SK-N-SH (cell line): ENCODE measurements around the gene NHSL1. TPM values are rescaled to one million over a fixed set of nuclear protein-coding genes. Genes with fewer than 3 reads are reported as not detected.

Source experiments
- CTCF ChIA-PET: fragments of 300-600, 350-600 bp; formaldehyde crosslinking; extraction: SDS; loops from one replicate; lab custom pipeline; 2021; lab: Yijun Ruan, JAX
- POLR2A ChIA-PET: fragments of 350-600 bp; sonication (Branson Sonifier 250); formaldehyde crosslinking; extraction: SDS; loops from one replicate; lab custom pipeline; 2020; ENCODE audit warnings: antibody characterized with exemption, inconsistent platforms; lab: Yijun Ruan, JAX
- DNase-seq: peaks from one replicate; pipeline ENCODE4 v3.0.0; 2012
- H2AFZ ChIP-seq: fragments of 200-600 bp; sonication (generic); 2 replicates; pipeline ENCODE4 v1.8.1; 2016; ENCODE audit warnings: antibody characterized with exemption, mild to moderate bottlenecking, low read depth
- H3F3A ChIP-seq: fragments of 200-600 bp; sonication (generic); replicated peaks from 2 replicates; pipeline ENCODE3; 2016; ENCODE audit warnings: antibody characterized with exemption, mild to moderate bottlenecking; ENCODE audit not compliant: insufficient read depth
- H3K27ac ChIP-seq, 2 experiments: fragments of 200-500 bp in 1 of 2; fragments of 200-600 bp in 1 of 2; sonication (Bioruptor generic) in 1 of 2; sonication (generic), shearing (Covaris generic) in 1 of 2; 2 replicates each; pipeline versions ENCODE4 v1.5.1 to v1.6.1; 2014 to 2016; ENCODE audit warnings: low read depth in 2 of 2, inconsistent platforms in 1 of 2, low read length in 1 of 2, mild to moderate bottlenecking in 1 of 2, mixed read lengths in 1 of 2
- H3K27me3 ChIP-seq: fragments of 200-600 bp; sonication (generic), shearing (Covaris generic); 2 replicates; pipeline ENCODE4 v1.6.1; 2016; ENCODE audit warnings: mixed run types; ENCODE audit not compliant: insufficient read depth
- H3K36me3 ChIP-seq, 2 experiments: fragments of 200-500 bp in 1 of 2; fragments of 200-600 bp in 1 of 2; sonication (Bioruptor generic) in 1 of 2; sonication (generic) in 1 of 2; replicated peaks in 1 of 2; 2 replicates each; pipeline versions ENCODE3 to v1.5.1; 2014 to 2016; ENCODE audit warnings: low read length in 1 of 2, mild to moderate bottlenecking in 1 of 2; ENCODE audit not compliant: insufficient read depth in 2 of 2, control insufficient read depth in 1 of 2
- H3K4me1 ChIP-seq, 2 experiments: fragments of 200-500 bp in 1 of 2; fragments of 200-600 bp in 1 of 2; sonication (Bioruptor generic) in 1 of 2; sonication (generic), shearing (Covaris generic) in 1 of 2; 2 replicates each; pipeline versions ENCODE4 v1.5.1 to v1.6.1; 2014 to 2016; ENCODE audit warnings: low read depth in 1 of 2, low read length in 1 of 2, mixed run types in 1 of 2; ENCODE audit not compliant: insufficient read depth in 2 of 2, control insufficient read depth in 1 of 2
- H3K4me2 ChIP-seq: fragments of 200-600 bp; sonication (generic), shearing (Covaris generic); 2 replicates; pipeline ENCODE4 v1.6.1; 2017; ENCODE audit warnings: mixed run types
- H3K4me3 ChIP-seq, 2 experiments: fragments of 200-500 bp in 1 of 2; fragments of 200-600 bp in 1 of 2; sonication (Bioruptor generic) in 1 of 2; sonication (generic), shearing (Covaris generic) in 1 of 2; 2 replicates each; pipeline versions ENCODE4 v1.5.1 to v1.8.1; 2014 to 2016; ENCODE audit warnings: low read depth in 2 of 2, inconsistent platforms in 1 of 2, low read length in 1 of 2, mild to moderate bottlenecking in 1 of 2, mixed read lengths in 1 of 2, moderate library complexity in 1 of 2
- H3K79me2 ChIP-seq: fragments of 200-600 bp; sonication (generic); 2 replicates; pipeline ENCODE4 v1.8.1; 2017; ENCODE audit warnings: mild to moderate bottlenecking; ENCODE audit not compliant: insufficient read depth
- H3K9ac ChIP-seq: fragments of 200-600 bp; sonication (generic); 2 replicates; pipeline ENCODE4 v1.6.1; 2017; ENCODE audit warnings: mixed run types
- H3K9me2 ChIP-seq: fragments of 200-600 bp; sonication (generic); 2 replicates; pipeline ENCODE4 v1.6.1; 2017; ENCODE audit warnings: mixed run types
- H3K9me3 ChIP-seq: fragments of 200-600 bp; sonication (generic); 2 replicates; pipeline ENCODE4 v1.6.1; 2017; ENCODE audit warnings: mixed run types, mild to moderate bottlenecking, moderate library complexity
- H4K20me1 ChIP-seq: fragments of 200-600 bp; sonication (generic); 2 replicates; pipeline ENCODE4 v1.6.1; 2017; ENCODE audit warnings: mild to moderate bottlenecking, mixed run types; ENCODE audit not compliant: insufficient read depth
- CHD2 ChIP-seq: fragments of 150-350 bp; IDR thresholded peaks from 2 replicates; pipeline ENCODE4 v1.6.1; 2018; ENCODE audit warnings: low read length; ENCODE audit not compliant: partially characterized antibody
- ELF1 ChIP-seq: IDR thresholded peaks from 2 replicates; pipeline ENCODE4 v1.4.0; 2012
- EP300 ChIP-seq, 2 experiments: IDR thresholded peaks; 2 replicates each; pipeline versions ENCODE4 v1.4.0 to v1.6.1; 2012; ENCODE audit warnings: borderline replicate concordance in 1 of 2, low read depth in 1 of 2, low read length in 1 of 2
- FOSL2 ChIP-seq: IDR thresholded peaks from 2 replicates; pipeline ENCODE4 v1.4.0; 2012; ENCODE audit warnings: low read depth, mild to moderate bottlenecking, moderate library complexity, borderline replicate concordance
- FOXJ3 ChIP-seq: sonication (generic); formaldehyde crosslinking; IDR thresholded peaks from 2 replicates; pipeline ENCODE4 v1.5.1; 2020; ENCODE audit warnings: mild to moderate bottlenecking, missing genetic modification reagents
- FOXM1 ChIP-seq: IDR thresholded peaks from 2 replicates; pipeline ENCODE4 v1.4.0; 2012; ENCODE audit warnings: low read depth, mild to moderate bottlenecking
- GATA2 ChIP-seq: sonication (generic); formaldehyde crosslinking; IDR thresholded peaks from 2 replicates; pipeline ENCODE4 v1.5.0; 2020; ENCODE audit warnings: mild to moderate bottlenecking, missing genetic modification reagents
- MEF2A ChIP-seq: IDR thresholded peaks from 2 replicates; pipeline ENCODE4 v1.4.0; 2012; ENCODE audit warnings: low read depth, borderline replicate concordance
- MXI1 ChIP-seq: IDR thresholded peaks from 2 replicates; pipeline ENCODE4 v1.6.1; 2012; ENCODE audit warnings: mild to moderate bottlenecking, low read depth, low read length, improper control_type of control experiment
- NFIC ChIP-seq: IDR thresholded peaks from 2 replicates; pipeline ENCODE4 v1.4.0; 2012; ENCODE audit warnings: borderline replicate concordance
- NRF1 ChIP-seq: IDR thresholded peaks from 2 replicates; pipeline ENCODE4 v1.6.1; 2012; ENCODE audit warnings: low read depth, mild to moderate bottlenecking, low read length
- POLR2AphosphoS5 ChIP-seq: IDR thresholded peaks from 2 replicates; pipeline ENCODE4 v1.6.1; 2012; ENCODE audit warnings: low read depth, low read length
- RCOR1 ChIP-seq: fragments of 150-350 bp; IDR thresholded peaks from 2 replicates; pipeline ENCODE4 v1.6.1; 2017; ENCODE audit warnings: antibody characterized with exemption, low read length
- RFX5 ChIP-seq: IDR thresholded peaks from 2 replicates; pipeline ENCODE4 v1.6.1; 2012; ENCODE audit warnings: mild to moderate bottlenecking, improper control_type of control experiment, low read length
- RXRA ChIP-seq: IDR thresholded peaks from 2 replicates; pipeline ENCODE4 v1.4.0; 2012; ENCODE audit warnings: low read depth, mild to moderate bottlenecking, borderline replicate concordance
- SIN3A ChIP-seq: IDR thresholded peaks from 2 replicates; pipeline ENCODE4 v1.6.1; 2012; ENCODE audit warnings: low read depth, mild to moderate bottlenecking, low read length, moderate library complexity, borderline replicate concordance
- SMC3 ChIP-seq: IDR thresholded peaks from 2 replicates; pipeline ENCODE4 v1.6.1; 2012; ENCODE audit warnings: low read depth, low read length, improper control_type of control experiment
- TAF1 ChIP-seq: IDR thresholded peaks from 2 replicates; pipeline ENCODE4 v1.6.1; 2012; ENCODE audit warnings: low read depth, mild to moderate bottlenecking, low read length, moderate library complexity, borderline replicate concordance
- TCF12 ChIP-seq: IDR thresholded peaks from 2 replicates; pipeline ENCODE4 v1.4.0; 2012
- YY1 ChIP-seq: IDR thresholded peaks from 2 replicates; pipeline ENCODE4 v1.4.0; 2012; ENCODE audit warnings: low read depth, mild to moderate bottlenecking
- WGBS: methylation state at CpG from one replicate; pipeline ENCODE4 v1.1.6; 2017; ENCODE audit warnings: low lambda C conversion rate; 5-methylcytosine and 5-hydroxymethylcytosine counted together
- polyA plus RNA-seq, 3 experiments: library from polyadenylated mRNA; depleted of rRNA; stranded (reverse); fragments of >200 nt; gene quantifications; 2 replicates each; pipeline ENCODE4 v1.2.3, GENCODE V29; 2012
- TF ChIP-seq, protein P1 (sequence below): IDR thresholded peaks from 2 replicates; pipeline ENCODE4 v1.4.0; 2012; ENCODE audit warnings: low read depth
- TF ChIP-seq, protein P2 (sequence below): fragments of 150-350 bp; IDR thresholded peaks from 2 replicates; pipeline ENCODE4 v1.6.1; 2016; ENCODE audit warnings: mild to moderate bottlenecking, low read depth, low read length
- TF ChIP-seq, protein P3 (sequence below): IDR thresholded peaks from 2 replicates; pipeline ENCODE4 v1.4.0; 2012; ENCODE audit warnings: low read depth, borderline replicate concordance
- TF ChIP-seq, protein P4 (sequence below): IDR thresholded peaks from 2 replicates; pipeline ENCODE4 v1.4.0; 2012; ENCODE audit warnings: low read depth, borderline replicate concordance
- TF ChIP-seq, protein P5 (sequence below): fragments of 150-350 bp; IDR thresholded peaks from 2 replicates; pipeline ENCODE4 v1.6.1; 2017; ENCODE audit warnings: antibody characterized with exemption, low read length, low read depth, borderline replicate concordance

The NHSL1 gene
- polyA plus RNA-seq, 1 of the 3 experiments (the other 2 are of a cell fraction) = under 0.01 TPM

DNA sequence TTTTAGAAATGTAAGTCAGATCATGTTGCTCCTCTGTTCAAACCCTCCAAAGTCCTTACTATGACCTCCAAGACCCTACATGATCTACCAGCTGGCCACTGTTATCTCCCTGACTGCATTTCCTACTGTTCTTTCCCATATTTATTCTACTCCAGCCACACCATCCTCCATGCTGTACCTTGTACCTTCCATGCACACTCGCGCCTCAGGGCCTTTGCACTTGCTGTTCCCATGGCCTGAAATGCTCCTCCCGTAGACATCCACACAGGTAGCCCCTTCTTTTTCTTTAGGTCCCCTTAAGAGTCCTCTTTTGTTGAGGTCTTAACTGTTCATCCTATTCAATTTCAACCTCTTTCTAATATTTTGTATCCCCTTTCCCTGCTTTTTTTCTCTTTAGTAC lies 48.3 kb downstream of the NHSL1 start (continued):
- TF ChIP-seq FOXM1 (no peak), CHD2 (no peak), YY1 (no peak), FOXJ3 (CRISPR knock-in tag) (no peak), SIN3A (no peak), RXRA (no peak), SMC3 (no peak), TCF12 (no peak), EP300 (IDR thresholded peaks at IDR 0.05; ENCODE audit: borderline replicate concordance in 1 of 2, low read depth in 1 of 2, low read length in 1 of 2) (no peak), TAF1 (no peak)
- TF ChIP-seq, protein P1, sequence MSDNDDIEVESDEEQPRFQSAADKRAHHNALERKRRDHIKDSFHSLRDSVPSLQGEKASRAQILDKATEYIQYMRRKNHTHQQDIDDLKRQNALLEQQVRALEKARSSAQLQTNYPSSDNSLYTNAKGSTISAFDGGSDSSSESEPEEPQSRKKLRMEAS = no peak

DNA sequence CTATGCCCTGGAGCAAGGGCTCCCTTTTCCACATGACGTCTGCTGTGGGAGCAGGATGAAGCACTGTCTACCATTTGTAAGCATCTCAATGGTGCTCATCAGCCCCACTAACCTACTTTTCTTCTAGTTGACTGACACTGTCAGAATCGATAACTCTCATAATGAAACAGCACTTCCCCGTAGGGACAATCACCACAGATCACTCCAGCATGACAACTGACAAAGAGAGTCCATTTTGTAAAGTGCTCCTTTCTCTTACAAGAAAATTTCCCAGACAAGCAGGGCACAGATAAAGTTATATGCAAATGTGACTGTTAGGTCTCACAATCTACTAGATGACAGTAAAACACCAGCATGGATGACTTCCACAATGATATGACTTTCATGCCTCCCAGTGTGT lies 48.8 kb downstream of the NHSL1 start:
- no peak overlapping the region for H3K4me3 ChIP-seq
- no peak overlapping the region for H3K27ac ChIP-seq
- no peaks in the 10 kb centered on the region for H3K79me2 ChIP-seq
- H3K4me2 ChIP-seq = no peak overlapping the region
- H2AFZ ChIP-seq = no peak overlapping the region
- no peaks in the 10 kb centered on the region for H4K20me1 ChIP-seq
- no peaks in the 10 kb centered on the region for H3F3A ChIP-seq
- ChIA-PET CTCF (interaction anchor here (1.0 to 1.7 kb wide), 2 partner anchors 14 to 335 kb away, joined by 3 to 6 read pairs; no protein-coding TSS in a partner anchor), POLR2A (no interaction called here)
- peaks cover 25% of the 10 kb centered on the region; the same call in 1 of the 2 replicates for H3K27me3 ChIP-seq
- DNase-seq = no peak
- no peak overlapping the region for H3K9ac ChIP-seq
- H3K9me3 ChIP-seq = no peaks in the 10 kb centered on the region
- H3K4me1 ChIP-seq = no peaks in the 10 kb centered on the region
- no peaks in the 10 kb centered on the region for H3K36me3 ChIP-seq
- 23% methylated on average over 3 of the region's 3 CpGs for WGBS
- no peaks in the 10 kb centered on the region for H3K9me2 ChIP-seq
- no peak for TF ChIP-seq EP300 (IDR thresholded peaks at IDR 0.05; ENCODE audit: borderline replicate concordance in 1 of 2, low read depth in 1 of 2, low read length in 1 of 2)
- TF ChIP-seq POLR2AphosphoS5 = no peak
- no peak for TF ChIP-seq MXI1
- TF ChIP-seq GATA2 = no peak
- TF ChIP-seq NRF1 = no peak
- no peak for TF ChIP-seq ELF1
- TF ChIP-seq, protein P2, sequence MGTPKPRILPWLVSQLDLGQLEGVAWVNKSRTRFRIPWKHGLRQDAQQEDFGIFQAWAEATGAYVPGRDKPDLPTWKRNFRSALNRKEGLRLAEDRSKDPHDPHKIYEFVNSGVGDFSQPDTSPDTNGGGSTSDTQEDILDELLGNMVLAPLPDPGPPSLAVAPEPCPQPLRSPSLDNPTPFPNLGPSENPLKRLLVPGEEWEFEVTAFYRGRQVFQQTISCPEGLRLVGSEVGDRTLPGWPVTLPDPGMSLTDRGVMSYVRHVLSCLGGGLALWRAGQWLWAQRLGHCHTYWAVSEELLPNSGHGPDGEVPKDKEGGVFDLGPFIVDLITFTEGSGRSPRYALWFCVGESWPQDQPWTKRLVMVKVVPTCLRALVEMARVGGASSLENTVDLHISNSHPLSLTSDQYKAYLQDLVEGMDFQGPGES = no peak
- TF ChIP-seq FOXM1 = no peak
- TF ChIP-seq, protein P3, sequence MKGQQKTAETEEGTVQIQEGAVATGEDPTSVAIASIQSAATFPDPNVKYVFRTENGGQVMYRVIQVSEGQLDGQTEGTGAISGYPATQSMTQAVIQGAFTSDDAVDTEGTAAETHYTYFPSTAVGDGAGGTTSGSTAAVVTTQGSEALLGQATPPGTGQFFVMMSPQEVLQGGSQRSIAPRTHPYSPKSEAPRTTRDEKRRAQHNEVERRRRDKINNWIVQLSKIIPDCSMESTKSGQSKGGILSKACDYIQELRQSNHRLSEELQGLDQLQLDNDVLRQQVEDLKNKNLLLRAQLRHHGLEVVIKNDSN = no peak
- TF ChIP-seq TCF12 = no peak
- TF ChIP-seq, protein P1 = no peak
- TF ChIP-seq, protein P4, sequence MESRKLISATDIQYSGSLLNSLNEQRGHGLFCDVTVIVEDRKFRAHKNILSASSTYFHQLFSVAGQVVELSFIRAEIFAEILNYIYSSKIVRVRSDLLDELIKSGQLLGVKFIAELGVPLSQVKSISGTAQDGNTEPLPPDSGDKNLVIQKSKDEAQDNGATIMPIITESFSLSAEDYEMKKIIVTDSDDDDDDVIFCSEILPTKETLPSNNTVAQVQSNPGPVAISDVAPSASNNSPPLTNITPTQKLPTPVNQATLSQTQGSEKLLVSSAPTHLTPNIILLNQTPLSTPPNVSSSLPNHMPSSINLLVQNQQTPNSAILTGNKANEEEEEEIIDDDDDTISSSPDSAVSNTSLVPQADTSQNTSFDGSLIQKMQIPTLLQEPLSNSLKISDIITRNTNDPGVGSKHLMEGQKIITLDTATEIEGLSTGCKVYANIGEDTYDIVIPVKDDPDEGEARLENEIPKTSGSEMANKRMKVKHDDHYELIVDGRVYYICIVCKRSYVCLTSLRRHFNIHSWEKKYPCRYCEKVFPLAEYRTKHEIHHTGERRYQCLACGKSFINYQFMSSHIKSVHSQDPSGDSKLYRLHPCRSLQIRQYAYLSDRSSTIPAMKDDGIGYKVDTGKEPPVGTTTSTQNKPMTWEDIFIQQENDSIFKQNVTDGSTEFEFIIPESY = no peak
- TF ChIP-seq, protein P5, sequence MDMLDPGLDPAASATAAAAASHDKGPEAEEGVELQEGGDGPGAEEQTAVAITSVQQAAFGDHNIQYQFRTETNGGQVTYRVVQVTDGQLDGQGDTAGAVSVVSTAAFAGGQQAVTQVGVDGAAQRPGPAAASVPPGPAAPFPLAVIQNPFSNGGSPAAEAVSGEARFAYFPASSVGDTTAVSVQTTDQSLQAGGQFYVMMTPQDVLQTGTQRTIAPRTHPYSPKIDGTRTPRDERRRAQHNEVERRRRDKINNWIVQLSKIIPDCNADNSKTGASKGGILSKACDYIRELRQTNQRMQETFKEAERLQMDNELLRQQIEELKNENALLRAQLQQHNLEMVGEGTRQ = no peak
- TF ChIP-seq TAF1 = no peak
- no peak for TF ChIP-seq RCOR1
- TF ChIP-seq MEF2A = no peak
- no peak for TF ChIP-seq RFX5
- TF ChIP-seq NFIC = no peak
- TF ChIP-seq RXRA = no peak
- TF ChIP-seq FOSL2 = no peak
